K562 (cell line): ENCODE data around the gene PPP1R15A. TPM values are rescaled to one million over a fixed set of nuclear protein-coding genes. Genes with fewer than 3 reads are reported as not detected.

ENCODE experiments used
- ATF2 ChIP-seq: sonication (generic); formaldehyde crosslinking; IDR thresholded peaks from 2 replicates; pipeline ENCODE4 v1.8.1; 2022; ENCODE audit warnings: missing genetic modification reagents
- ELF1 ChIP-seq: fragments of 200-800 bp; sonication (Bioruptor generic); IDR thresholded peaks from 2 replicates; pipeline ENCODE4 v1.6.1; 2016; ENCODE audit warnings: missing genetic modification characterization, missing compliant biosample characterization
- FOXA1 ChIP-seq: fragments of 450-650 bp; IDR thresholded peaks from 2 replicates; pipeline ENCODE4 v1.6.1; 2016; ENCODE audit warnings: mild to moderate bottlenecking, borderline replicate concordance
- KLF10 ChIP-seq: fragments of 250-450 bp; sonication (Bioruptor Pico); IDR thresholded peaks from 2 replicates; pipeline ENCODE4 v1.6.1; 2021; ENCODE audit warnings: matching md5 sums
- MXD1 ChIP-seq: fragments of 250-450 bp; sonication (Bioruptor Pico); IDR thresholded peaks from 2 replicates; pipeline ENCODE4 v1.8.0; 2021; ENCODE audit warnings: borderline replicate concordance, mild to moderate bottlenecking, moderate library complexity; ENCODE audit not compliant: poor library complexity, severe bottlenecking
- RBM15 ChIP-seq: fragments of 200-400 bp; formaldehyde crosslinking; IDR thresholded peaks from 2 replicates; pipeline ENCODE4 v1.6.1; 2018; ENCODE audit warnings: mild to moderate bottlenecking, low read length, moderate library complexity; ENCODE audit not compliant: insufficient read depth
- SNAPC5 ChIP-seq: fragments of 250-450 bp; sonication (Bioruptor Pico); IDR thresholded peaks from 2 replicates; pipeline ENCODE4 v1.8.0; 2021; ENCODE audit warnings: moderate library complexity, mild to moderate bottlenecking, inconsistent platforms
- TBP ChIP-seq: optimal IDR thresholded peaks from 2 replicates; pipeline ENCODE3; 2011; ENCODE audit warnings: low read depth, low read length, improper control_type of control experiment
- YBX1 ChIP-seq: fragments of 450-650 bp; IDR thresholded peaks from 2 replicates; pipeline ENCODE4 v1.7.1; 2016; ENCODE audit warnings: mild to moderate bottlenecking
- polyA plus RNA-seq, 8 experiments: library from polyadenylated mRNA; depleted of rRNA in 4 of 8; stranded (reverse) in 5 of 8; unstranded in 3 of 8; fragments of >200 nt; fragmentation: Nextera tagmentation in 2 of 8; fragmentation: Illumina TruSeq in 1 of 8; extraction: Ambion mirVana in 2 of 8; extraction: Trizol in 1 of 8; gene quantifications; 2 replicates each; pipeline versions ENCODE4 v1.2.1 to v1.2.3, GENCODE V29; 2011 to 2014; ENCODE audit warnings: inconsistent platforms in 1 of 8, missing spikeins in 1 of 8
- total RNA-seq, 7 experiments: library from RNA; depleted of rRNA in 6 of 7; stranded (reverse); fragments of >200 nt in 6 of 7; fragmentation: Illumina TruSeq in 2 of 7; extraction: Trizol in 2 of 7; gene quantifications; 2 replicates each; pipeline versions ENCODE4 v1.2.1 to v1.2.3, GENCODE V29; 2011 to 2021; ENCODE audit warnings: low replicate concordance in 1 of 7
- TF ChIP-seq, protein P1 (sequence below): fragments of 150-350 bp; conservative IDR thresholded peaks from 2 replicates; pipeline ENCODE4 v1.6.1; 2014; ENCODE audit warnings: low read length
- TF ChIP-seq, protein P2 (sequence below): IDR thresholded peaks from 2 replicates; pipeline ENCODE4 v1.6.1; 2011; ENCODE audit warnings: borderline replicate concordance, low read depth, mild to moderate bottlenecking, moderate library complexity, low read length; ENCODE audit not compliant: insufficient read depth, poor library complexity, severe bottlenecking

PPP1R15A gene
- total and polyA plus RNA-seq, 9 of the 15 experiments (the other 6 are each of a cell fraction or from before 2014, with no cell fraction given) = 0.42 to 73.7 (median 44.0) TPM

DNA sequence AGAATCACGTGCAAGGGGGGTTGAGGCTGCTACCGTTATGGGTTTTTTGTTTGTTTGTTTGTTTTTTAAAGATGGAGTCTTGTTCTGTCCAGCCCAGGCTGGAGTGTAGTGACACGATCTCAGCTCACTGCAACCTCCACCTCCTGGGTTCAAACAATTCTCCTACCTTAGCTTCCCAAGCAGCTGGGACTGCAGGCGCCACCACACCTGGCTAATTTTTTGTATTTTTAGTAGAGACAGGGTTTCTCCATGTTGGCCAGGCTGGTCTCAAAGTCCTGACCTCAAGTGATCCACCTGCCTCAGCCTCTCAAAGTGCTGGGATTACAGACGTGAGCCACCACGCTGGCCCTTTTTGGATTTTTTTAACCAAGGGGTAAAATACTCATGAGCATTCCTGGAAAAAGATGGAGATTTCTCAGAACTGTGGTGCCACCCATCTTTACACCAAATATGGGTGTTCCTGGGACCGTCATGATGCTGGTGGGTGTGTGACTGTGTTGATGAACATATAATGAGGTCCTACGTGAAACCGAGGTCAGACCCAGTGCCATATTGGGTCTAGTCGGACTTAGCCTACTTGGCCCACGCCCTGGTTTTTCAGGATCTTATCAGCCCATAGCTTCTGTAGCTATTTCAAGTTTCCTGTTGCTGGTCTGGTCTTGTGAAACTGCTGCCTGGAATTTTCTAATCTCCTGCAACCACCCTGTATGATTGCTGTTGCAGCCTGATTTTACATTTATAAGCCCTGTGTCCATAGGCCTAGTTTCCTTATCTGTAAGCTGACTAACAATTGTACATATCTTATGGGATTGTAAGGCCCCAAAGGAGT lies 6.2 kb downstream of the PPP1R15A start (continued):
- no peak for TF ChIP-seq ELF1 (tag)
- no peak for TF ChIP-seq YBX1
- no peak for TF ChIP-seq TBP
- TF ChIP-seq RBM15 = no peak
- TF ChIP-seq SNAPC5 (CRISPR knock-in tag) = no peak
- TF ChIP-seq ATF2 = no peak
- no peak for TF ChIP-seq KLF10 (CRISPR knock-in tag)
- TF ChIP-seq MXD1 (CRISPR knock-in tag) = no peak
- TF ChIP-seq, protein P1, sequence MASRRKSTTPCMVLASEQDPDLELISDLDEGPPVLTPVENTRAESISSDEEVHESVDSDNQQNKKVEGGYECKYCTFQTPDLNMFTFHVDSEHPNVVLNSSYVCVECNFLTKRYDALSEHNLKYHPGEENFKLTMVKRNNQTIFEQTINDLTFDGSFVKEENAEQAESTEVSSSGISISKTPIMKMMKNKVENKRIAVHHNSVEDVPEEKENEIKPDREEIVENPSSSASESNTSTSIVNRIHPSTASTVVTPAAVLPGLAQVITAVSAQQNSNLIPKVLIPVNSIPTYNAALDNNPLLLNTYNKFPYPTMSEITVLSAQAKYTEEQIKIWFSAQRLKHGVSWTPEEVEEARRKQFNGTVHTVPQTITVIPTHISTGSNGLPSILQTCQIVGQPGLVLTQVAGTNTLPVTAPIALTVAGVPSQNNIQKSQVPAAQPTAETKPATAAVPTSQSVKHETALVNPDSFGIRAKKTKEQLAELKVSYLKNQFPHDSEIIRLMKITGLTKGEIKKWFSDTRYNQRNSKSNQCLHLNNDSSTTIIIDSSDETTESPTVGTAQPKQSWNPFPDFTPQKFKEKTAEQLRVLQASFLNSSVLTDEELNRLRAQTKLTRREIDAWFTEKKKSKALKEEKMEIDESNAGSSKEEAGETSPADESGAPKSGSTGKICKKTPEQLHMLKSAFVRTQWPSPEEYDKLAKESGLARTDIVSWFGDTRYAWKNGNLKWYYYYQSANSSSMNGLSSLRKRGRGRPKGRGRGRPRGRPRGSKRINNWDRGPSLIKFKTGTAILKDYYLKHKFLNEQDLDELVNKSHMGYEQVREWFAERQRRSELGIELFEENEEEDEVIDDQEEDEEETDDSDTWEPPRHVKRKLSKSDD = no peak
- TF ChIP-seq, protein P2, sequence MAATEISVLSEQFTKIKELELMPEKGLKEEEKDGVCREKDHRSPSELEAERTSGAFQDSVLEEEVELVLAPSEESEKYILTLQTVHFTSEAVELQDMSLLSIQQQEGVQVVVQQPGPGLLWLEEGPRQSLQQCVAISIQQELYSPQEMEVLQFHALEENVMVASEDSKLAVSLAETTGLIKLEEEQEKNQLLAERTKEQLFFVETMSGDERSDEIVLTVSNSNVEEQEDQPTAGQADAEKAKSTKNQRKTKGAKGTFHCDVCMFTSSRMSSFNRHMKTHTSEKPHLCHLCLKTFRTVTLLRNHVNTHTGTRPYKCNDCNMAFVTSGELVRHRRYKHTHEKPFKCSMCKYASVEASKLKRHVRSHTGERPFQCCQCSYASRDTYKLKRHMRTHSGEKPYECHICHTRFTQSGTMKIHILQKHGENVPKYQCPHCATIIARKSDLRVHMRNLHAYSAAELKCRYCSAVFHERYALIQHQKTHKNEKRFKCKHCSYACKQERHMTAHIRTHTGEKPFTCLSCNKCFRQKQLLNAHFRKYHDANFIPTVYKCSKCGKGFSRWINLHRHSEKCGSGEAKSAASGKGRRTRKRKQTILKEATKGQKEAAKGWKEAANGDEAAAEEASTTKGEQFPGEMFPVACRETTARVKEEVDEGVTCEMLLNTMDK = no peak
- TF ChIP-seq FOXA1 = no peak
